Esophagus squamous epithelium (tissue), 5 donors: ENCODE results near the gene SH3PXD2B. TPM values are rescaled to one million over a fixed set of nuclear protein-coding genes. Genes with fewer than 3 reads are reported as not detected.
A peak's percentile ranks its signal among the peaks of the same experiment; 100 is the strongest.

Experiments used
- DNase-seq: peaks from one replicate; lab custom pipeline; 2025; lab: John Stamatoyannopoulos, UW
- H3K27ac ChIP-seq, 4 donors: fragments of 200-600 bp; sonication (generic); one replicate each; pipeline ENCODE4 v1.5.1; 2016 to 2019; ENCODE audit warnings: mild to moderate bottlenecking in 1 of 4
- H3K27me3 ChIP-seq, 4 donors: fragments of 200-600 bp; sonication (generic); 1 replicate in 3 of 4; 2 replicates in 1 of 4; pipeline versions ENCODE4 v1.5.1 to v1.6.0; 2017 to 2021; ENCODE audit warnings: antibody characterized with exemption in 1 of 4
- H3K36me3 ChIP-seq, 3 donors: fragments of 200-600 bp; sonication (generic); one replicate each; pipeline ENCODE4 v1.5.1; 2016 to 2019
- H3K4me1 ChIP-seq, 3 donors: fragments of 200-600 bp; sonication (generic); one replicate each; pipeline ENCODE4 v1.5.1; 2017 to 2019
- H3K4me3 ChIP-seq, 4 donors: fragments of 200-600 bp; sonication (generic); 1 replicate in 3 of 4; 2 replicates in 1 of 4; pipeline ENCODE4 v1.5.1; 2016 to 2019; ENCODE audit warnings: mild to moderate bottlenecking in 2 of 4, moderate library complexity in 1 of 4
- H3K9me3 ChIP-seq, 3 donors: fragments of 200-600 bp; sonication (generic); one replicate each; pipeline ENCODE4 v1.5.1; 2016 to 2019
- CTCF ChIP-seq, 6 experiments: fragments of 450-650 bp in 4 of 6; fragments of 200-600 bp in 2 of 6; sonication (generic) in 2 of 6; IDR thresholded peaks; one replicate each; pipeline ENCODE4 v1.5.1; 2016 to 2019; ENCODE audit warnings: antibody characterized with exemption in 6 of 6, mild to moderate bottlenecking in 4 of 6, moderate library complexity in 4 of 6
- POLR2A ChIP-seq, 4 donors: fragments of 450-650 bp; IDR thresholded peaks; one replicate each; pipeline ENCODE4 v1.6.1; 2017; ENCODE audit warnings: antibody characterized with exemption in 4 of 4, mild to moderate bottlenecking in 4 of 4, moderate library complexity in 3 of 4
- WGBS, 2 donors: methylation state at CpG; one replicate each; pipeline ENCODE4 v1.1.5; 2018; 5-methylcytosine and 5-hydroxymethylcytosine counted together
- intact Hi-C: fragments of 100-400 bp; cut with DNase I; formaldehyde crosslinking; loops from one replicate; pipeline ENCODE4 v1.15.0; 2022
- total RNA-seq, 4 donors: library from RNA; depleted of rRNA; stranded (reverse); fragments of >200 nt; gene quantifications; one replicate each; pipeline ENCODE4 v1.1.0, GENCODE V29; 2016
- donor health status: DM: yes; HTN: yes; CAD: no.

Gene SH3PXD2B
- total RNA-seq, 4 donors from 2014 or later = 7.1 to 22.1 (median 13.8) TPM

- TF ChIP-seq CTCF (IDR thresholded peaks at IDR 0.05) (no peak), POLR2A (IDR thresholded peaks at IDR 0.05) (no peak)
- H3K9me3 ChIP-seq = no peaks in the 10 kb centered on the region
- peak overlapping the region; percentile 28 to 96 (median 94) for H3K27ac ChIP-seq
- H3K4me1 ChIP-seq = peaks cover 30 to 100% (median 64%) of the 10 kb centered on the region in 3 donors
- WGBS, 2 donors = 75 to 84% methylated on average over 1 to 3 of the region's 3 CpGs
- no peaks in the 10 kb centered on the region for H3K27me3 ChIP-seq
- intact Hi-C loops = no loop called here
- DNase-seq = no peak
- H3K36me3 ChIP-seq = peaks cover 0 to 12% (median 0%) of the 10 kb centered on the region in 3 donors
- no peak overlapping the region for H3K4me3 ChIP-seq
Observed at GRCh38 chr5:172424111-172424490, 30.2 kb downstream of the SH3PXD2B start.

- peaks cover 32 to 100% (median 64%) of the 10 kb centered on the region in 3 donors for H3K4me1 ChIP-seq
- 88 to 91% methylated on average over 12 to 13 of the region's 20 CpGs for WGBS, 2 donors
- no peak for DNase-seq
- peak overlapping the region; percentile 28 to 96 (median 94) for H3K27ac ChIP-seq
- TF ChIP-seq POLR2A (IDR thresholded peaks at IDR 0.05) (no peak), CTCF (IDR thresholded peaks at IDR 0.05) (no peak)
- no peaks in the 10 kb centered on the region for H3K9me3 ChIP-seq
- H3K4me3 ChIP-seq = no peak overlapping the region
- no peaks in the 10 kb centered on the region for H3K27me3 ChIP-seq
- intact Hi-C loops = no loop called here
- H3K36me3 ChIP-seq = peaks cover 0 to 12% (median 0%) of the 10 kb centered on the region in 3 donors
Observed at GRCh38 chr5:172423379-172424110, 30.8 kb downstream of the SH3PXD2B start.

- Histone ChIP-seq H3K4me3 (no peak overlapping the region), H3K4me1 (peaks cover 43 to 100% (median 67%) of the 10 kb centered on the region in 3 donors), H3K27me3 (no peaks in the 10 kb centered on the region), H3K27ac (peak overlapping the region in 3 of 4 donors; percentile 94 to 96 (median 94)), H3K9me3 (no peaks in the 10 kb centered on the region), H3K36me3 (peaks cover 0 to 12% (median 0%) of the 10 kb centered on the region in 3 donors)
- no peak for DNase-seq
- no peak for TF ChIP-seq POLR2A (IDR thresholded peaks at IDR 0.05)
- TF ChIP-seq CTCF (IDR thresholded peaks at IDR 0.05) = no peak
- WGBS, 2 donors = 93 to 94% methylated on average over 10 of the region's 10 CpGs
- intact Hi-C loops = no loop called here
Observed at GRCh38 chr5:172422255-172422654, 32.1 kb downstream of the SH3PXD2B start.

GRCh38 chr5:172421020-172421419 is 33.3 kb downstream of the SH3PXD2B start:
- Histone ChIP-seq H3K9me3 (no peaks in the 10 kb centered on the region), H3K4me1 (peaks cover 40 to 95% (median 62%) of the 10 kb centered on the region in 3 donors), H3K4me3 (peak overlapping the region in 2 of 4 donors; percentile 28 to 31), H3K27me3 (no peaks in the 10 kb centered on the region), H3K36me3 (peaks cover 0 to 12% (median 0%) of the 10 kb centered on the region in 3 donors), H3K27ac (peak overlapping the region; percentile 87 to 96 (median 94))
- TF ChIP-seq CTCF (IDR thresholded peaks at IDR 0.05) = no peak
- intact Hi-C loops = no loop called here
- no peak for DNase-seq
- 38% methylated on average over 6 to 7 of the region's 7 CpGs for WGBS, 2 donors

- no peaks in the 10 kb centered on the region for H3K27me3 ChIP-seq
- H3K9me3 ChIP-seq = no peaks in the 10 kb centered on the region
- peaks cover 40 to 95% (median 63%) of the 10 kb centered on the region in 3 donors for H3K4me1 ChIP-seq
- no peak for TF ChIP-seq CTCF (IDR thresholded peaks at IDR 0.05)
- peak in 1 of 4 donors; percentile 16 for TF ChIP-seq POLR2A (IDR thresholded peaks at IDR 0.05)
- no peak for DNase-seq
- peaks cover 0 to 12% (median 0%) of the 10 kb centered on the region in 3 donors for H3K36me3 ChIP-seq
- 15 to 21% methylated on average over 9 to 10 of the region's 10 CpGs for WGBS, 2 donors
- intact Hi-C loops = no loop called here
- peak overlapping the region; percentile 87 to 96 (median 94) for H3K27ac ChIP-seq
- peak overlapping the region in 3 of 4 donors; percentile 28 to 32 (median 31) for H3K4me3 ChIP-seq
Observed at GRCh38 chr5:172420235-172420939, 33.9 kb downstream of the SH3PXD2B start.
